HepG2 (cell line): ENCODE measurements around the gene HPS3. TPM values are rescaled to one million over a fixed set of nuclear protein-coding genes. Genes with fewer than 3 reads are reported as not detected.
A peak's percentile ranks its signal among the peaks of the same experiment; 100 is the strongest.

Source experiments
- EZH2 ChIP-seq: conservative IDR thresholded peaks from 2 replicates; pipeline ENCODE4 v1.6.1; 2012; ENCODE audit warnings: mild to moderate bottlenecking, low read depth, low read length, moderate library complexity
- GPN1 ChIP-seq: sonication (generic); formaldehyde crosslinking; IDR thresholded peaks from 2 replicates; pipeline ENCODE4 v1.5.1; 2020; ENCODE audit warnings: missing genetic modification reagents, borderline replicate concordance
- HNF4A ChIP-seq: sonication (generic); formaldehyde crosslinking; IDR thresholded peaks from 2 replicates; pipeline ENCODE4 v1.4.0; 2020; ENCODE audit warnings: missing genetic modification reagents
- KDM4B ChIP-seq: sonication (generic); formaldehyde crosslinking; IDR thresholded peaks from 2 replicates; pipeline ENCODE4 v1.4.0; 2020; ENCODE audit warnings: missing genetic modification reagents
- RBM39 ChIP-seq: fragments of 200-400 bp; formaldehyde crosslinking; IDR thresholded peaks from one replicate; pipeline ENCODE4 v1.6.1; 2018; ENCODE audit warnings: antibody characterized with exemption, mild to moderate bottlenecking, low read depth, low read length; ENCODE audit not compliant: poor library complexity, severe bottlenecking
- SMARCC2 ChIP-seq: fragments of 450-650 bp; IDR thresholded peaks from 2 replicates; pipeline ENCODE4 v1.6.1; 2017; ENCODE audit warnings: antibody characterized with exemption, mild to moderate bottlenecking
- SOX13 ChIP-seq, 3 experiments: fragments of 450-650 bp in 1 of 3; sonication (generic) in 1 of 3; formaldehyde crosslinking in 1 of 3; IDR thresholded peaks in 2 of 3; conservative IDR thresholded peaks in 1 of 3; 2 replicates each; pipeline versions ENCODE4 v1.5.0 to v1.6.1; 2016 to 2020; ENCODE audit warnings: antibody characterized with exemption in 1 of 3, mild to moderate bottlenecking in 1 of 3, missing compliant biosample characterization in 1 of 3, missing genetic modification reagents in 1 of 3, moderate library complexity in 1 of 3
- SOX6 ChIP-seq, 2 experiments: fragments of 450-650 bp in 1 of 2; sonication (generic) in 1 of 2; formaldehyde crosslinking in 1 of 2; IDR thresholded peaks; 2 replicates each; pipeline versions ENCODE4 v1.4.0 to v1.6.1; 2017 to 2020; ENCODE audit warnings: antibody characterized with exemption in 1 of 2, mild to moderate bottlenecking in 1 of 2, missing genetic modification reagents in 1 of 2
- TERF1 ChIP-seq: sonication (generic); formaldehyde crosslinking; IDR thresholded peaks from 2 replicates; pipeline ENCODE4 v1.8.0; 2022; ENCODE audit warnings: mild to moderate bottlenecking, missing genetic modification reagents, moderate library complexity
- ZFAT ChIP-seq: sonication (generic); formaldehyde crosslinking; conservative IDR thresholded peaks from 2 replicates; pipeline ENCODE4 v1.8.1; 2023; ENCODE audit warnings: missing genetic modification reagents, inconsistent platforms
- ZNF180 ChIP-seq: sonication (generic); formaldehyde crosslinking; IDR thresholded peaks from 2 replicates; pipeline ENCODE4 v1.4.0; 2020; ENCODE audit warnings: low read depth, missing genetic modification reagents, borderline replicate concordance
- ZNF225 ChIP-seq: sonication (generic); formaldehyde crosslinking; IDR thresholded peaks from 2 replicates; pipeline ENCODE4 v1.4.0; 2020; ENCODE audit warnings: mild to moderate bottlenecking, missing genetic modification reagents
- ZNF33B ChIP-seq: sonication (generic); formaldehyde crosslinking; IDR thresholded peaks from 2 replicates; pipeline ENCODE4 v1.5.1; 2020; ENCODE audit warnings: mild to moderate bottlenecking, missing genetic modification reagents
- ZNF34 ChIP-seq: sonication (generic); formaldehyde crosslinking; IDR thresholded peaks from 2 replicates; pipeline ENCODE4 v1.4.0; 2020; ENCODE audit warnings: mild to moderate bottlenecking, missing genetic modification reagents, borderline replicate concordance
- ZNF382 ChIP-seq: sonication (generic); formaldehyde crosslinking; IDR thresholded peaks from 2 replicates; pipeline ENCODE4 v1.5.0; 2020; ENCODE audit warnings: missing genetic modification reagents, mild to moderate bottlenecking, borderline replicate concordance
- ZNF891 ChIP-seq: sonication (generic); formaldehyde crosslinking; IDR thresholded peaks from 2 replicates; pipeline ENCODE4 v1.5.0; 2020; ENCODE audit warnings: mild to moderate bottlenecking, missing genetic modification reagents
- polyA plus RNA-seq, 8 experiments: library from polyadenylated mRNA; depleted of rRNA in 3 of 8; stranded (reverse) in 7 of 8; unstranded in 1 of 8; fragments of >200 nt; fragmentation: Illumina TruSeq in 4 of 8; extraction: Trizol in 4 of 8; gene quantifications; 2 replicates each; pipeline versions ENCODE4 v1.2.1 to v1.2.3, GENCODE V29; 2011 to 2016; ENCODE audit warnings: low read depth in 4 of 8, missing spikeins in 1 of 8, mixed read lengths in 1 of 8; ENCODE audit not compliant: insufficient read depth in 1 of 8
- total RNA-seq, 5 experiments: library from RNA; depleted of rRNA; stranded (reverse); fragments of >200 nt; fragmentation: Illumina TruSeq; extraction: Trizol; gene quantifications; 2 replicates each; pipeline ENCODE4 v1.2.3, GENCODE V29; 2016; ENCODE audit warnings: low read depth in 1 of 5
- TF ChIP-seq, protein P1 (sequence below): sonication (generic); formaldehyde crosslinking; IDR thresholded peaks from 2 replicates; pipeline ENCODE4 v1.5.1; 2020; ENCODE audit warnings: mild to moderate bottlenecking, missing genetic modification reagents, moderate library complexity
- TF ChIP-seq, protein P2 (sequence below): IDR thresholded peaks from 2 replicates; pipeline ENCODE4 v1.4.0; 2020; ENCODE audit warnings: mild to moderate bottlenecking, missing genetic modification reagents
- TF ChIP-seq, protein P3 (sequence below), 2 experiments: fragments of 450-650 bp in 1 of 2; sonication (generic) in 1 of 2; formaldehyde crosslinking; IDR thresholded peaks; 2 replicates each; pipeline versions ENCODE4 v1.5.0 to v1.8.0; 2020 to 2022; ENCODE audit warnings: mild to moderate bottlenecking in 1 of 2, missing genetic modification reagents in 1 of 2

HPS3 gene
- total and polyA plus RNA-seq, 2 of the 13 experiments (the other 11 are each of a cell fraction or from before 2014, with no cell fraction given), result 9.5 to 18.9 TPM

DNA sequence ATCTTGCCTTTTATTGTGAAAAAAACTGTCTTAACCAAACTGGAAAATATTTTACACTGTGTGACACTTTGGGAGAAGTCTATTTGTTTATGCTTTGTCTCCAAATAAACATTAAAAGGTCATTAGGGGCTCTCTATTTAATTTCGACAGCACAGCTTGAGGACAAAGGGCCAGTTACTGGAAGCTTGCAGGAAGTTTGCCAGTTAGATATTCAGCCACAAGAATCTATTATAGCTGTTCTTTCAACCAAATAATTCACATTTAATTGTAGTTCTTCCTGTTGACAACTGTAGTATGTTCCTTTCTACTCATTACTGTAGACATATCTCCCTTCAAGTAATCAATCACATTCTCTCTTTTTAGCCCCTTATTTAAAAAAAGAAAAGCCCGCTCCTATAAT is 86.1 kb downstream of the HPS3 start (continued):
- no peak for TF ChIP-seq ZNF225
- no peak for TF ChIP-seq KDM4B
- no peak for TF ChIP-seq SOX6 (IDR thresholded peaks at IDR 0.05)
- TF ChIP-seq SOX6 (CRISPR knock-in tag; IDR thresholded peaks at IDR 0.05), result peak; percentile 79
- no peak for TF ChIP-seq ZNF180 (CRISPR knock-in tag)
- TF ChIP-seq, protein P1, sequence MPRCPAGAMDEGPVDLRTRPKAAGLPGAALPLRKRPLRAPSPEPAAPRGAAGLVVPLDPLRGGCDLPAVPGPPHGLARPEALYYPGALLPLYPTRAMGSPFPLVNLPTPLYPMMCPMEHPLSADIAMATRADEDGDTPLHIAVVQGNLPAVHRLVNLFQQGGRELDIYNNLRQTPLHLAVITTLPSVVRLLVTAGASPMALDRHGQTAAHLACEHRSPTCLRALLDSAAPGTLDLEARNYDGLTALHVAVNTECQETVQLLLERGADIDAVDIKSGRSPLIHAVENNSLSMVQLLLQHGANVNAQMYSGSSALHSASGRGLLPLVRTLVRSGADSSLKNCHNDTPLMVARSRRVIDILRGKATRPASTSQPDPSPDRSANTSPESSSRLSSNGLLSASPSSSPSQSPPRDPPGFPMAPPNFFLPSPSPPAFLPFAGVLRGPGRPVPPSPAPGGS (CRISPR knock-in tag), result no peak
- TF ChIP-seq RBM39, result no peak
- TF ChIP-seq, protein P2, sequence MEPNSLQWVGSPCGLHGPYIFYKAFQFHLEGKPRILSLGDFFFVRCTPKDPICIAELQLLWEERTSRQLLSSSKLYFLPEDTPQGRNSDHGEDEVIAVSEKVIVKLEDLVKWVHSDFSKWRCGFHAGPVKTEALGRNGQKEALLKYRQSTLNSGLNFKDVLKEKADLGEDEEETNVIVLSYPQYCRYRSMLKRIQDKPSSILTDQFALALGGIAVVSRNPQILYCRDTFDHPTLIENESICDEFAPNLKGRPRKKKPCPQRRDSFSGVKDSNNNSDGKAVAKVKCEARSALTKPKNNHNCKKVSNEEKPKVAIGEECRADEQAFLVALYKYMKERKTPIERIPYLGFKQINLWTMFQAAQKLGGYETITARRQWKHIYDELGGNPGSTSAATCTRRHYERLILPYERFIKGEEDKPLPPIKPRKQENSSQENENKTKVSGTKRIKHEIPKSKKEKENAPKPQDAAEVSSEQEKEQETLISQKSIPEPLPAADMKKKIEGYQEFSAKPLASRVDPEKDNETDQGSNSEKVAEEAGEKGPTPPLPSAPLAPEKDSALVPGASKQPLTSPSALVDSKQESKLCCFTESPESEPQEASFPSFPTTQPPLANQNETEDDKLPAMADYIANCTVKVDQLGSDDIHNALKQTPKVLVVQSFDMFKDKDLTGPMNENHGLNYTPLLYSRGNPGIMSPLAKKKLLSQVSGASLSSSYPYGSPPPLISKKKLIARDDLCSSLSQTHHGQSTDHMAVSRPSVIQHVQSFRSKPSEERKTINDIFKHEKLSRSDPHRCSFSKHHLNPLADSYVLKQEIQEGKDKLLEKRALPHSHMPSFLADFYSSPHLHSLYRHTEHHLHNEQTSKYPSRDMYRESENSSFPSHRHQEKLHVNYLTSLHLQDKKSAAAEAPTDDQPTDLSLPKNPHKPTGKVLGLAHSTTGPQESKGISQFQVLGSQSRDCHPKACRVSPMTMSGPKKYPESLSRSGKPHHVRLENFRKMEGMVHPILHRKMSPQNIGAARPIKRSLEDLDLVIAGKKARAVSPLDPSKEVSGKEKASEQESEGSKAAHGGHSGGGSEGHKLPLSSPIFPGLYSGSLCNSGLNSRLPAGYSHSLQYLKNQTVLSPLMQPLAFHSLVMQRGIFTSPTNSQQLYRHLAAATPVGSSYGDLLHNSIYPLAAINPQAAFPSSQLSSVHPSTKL (CRISPR knock-in tag), result peak; percentile 67
- no peak for TF ChIP-seq ZNF33B (CRISPR knock-in tag)
- no peak for TF ChIP-seq GPN1 (CRISPR knock-in tag)
- no peak for TF ChIP-seq EZH2
- no peak for TF ChIP-seq ZNF382
- TF ChIP-seq SMARCC2, result no peak
- TF ChIP-seq ZNF34 (CRISPR knock-in tag), result no peak
- TF ChIP-seq ZFAT, result no peak
- peak; percentile 43; the same call in 1 of the 2 replicates for TF ChIP-seq HNF4A (CRISPR knock-in tag)
- TF ChIP-seq SOX13 (IDR thresholded peaks at IDR 0.05), result no peak
- TF ChIP-seq SOX13 (CRISPR knock-in tag; conservative IDR thresholded peaks at IDR 0.05 in 1 of 2, IDR thresholded peaks at IDR 0.05 in 1 of 2), result peak in 1 of 2 experiments; percentile 88; a peak in 2 of 4 replicates
- TF ChIP-seq TERF1, result no peak
- TF ChIP-seq, protein P3, sequence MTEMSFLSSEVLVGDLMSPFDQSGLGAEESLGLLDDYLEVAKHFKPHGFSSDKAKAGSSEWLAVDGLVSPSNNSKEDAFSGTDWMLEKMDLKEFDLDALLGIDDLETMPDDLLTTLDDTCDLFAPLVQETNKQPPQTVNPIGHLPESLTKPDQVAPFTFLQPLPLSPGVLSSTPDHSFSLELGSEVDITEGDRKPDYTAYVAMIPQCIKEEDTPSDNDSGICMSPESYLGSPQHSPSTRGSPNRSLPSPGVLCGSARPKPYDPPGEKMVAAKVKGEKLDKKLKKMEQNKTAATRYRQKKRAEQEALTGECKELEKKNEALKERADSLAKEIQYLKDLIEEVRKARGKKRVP (CRISPR knock-in tag; IDR thresholded peaks at IDR 0.05), result peak in 1 of 2 experiments; percentile 24; a peak in 1 of 4 replicates
- TF ChIP-seq ZNF891, result no peak
